ENCODE results near the gene SAMD3.
"Not testable (repeated sequence)": the region's sequence is repeated elsewhere in the genome, so short reads cannot be mapped to it uniquely, and the experiment has no call there.

The SAMD3 gene, protein sequence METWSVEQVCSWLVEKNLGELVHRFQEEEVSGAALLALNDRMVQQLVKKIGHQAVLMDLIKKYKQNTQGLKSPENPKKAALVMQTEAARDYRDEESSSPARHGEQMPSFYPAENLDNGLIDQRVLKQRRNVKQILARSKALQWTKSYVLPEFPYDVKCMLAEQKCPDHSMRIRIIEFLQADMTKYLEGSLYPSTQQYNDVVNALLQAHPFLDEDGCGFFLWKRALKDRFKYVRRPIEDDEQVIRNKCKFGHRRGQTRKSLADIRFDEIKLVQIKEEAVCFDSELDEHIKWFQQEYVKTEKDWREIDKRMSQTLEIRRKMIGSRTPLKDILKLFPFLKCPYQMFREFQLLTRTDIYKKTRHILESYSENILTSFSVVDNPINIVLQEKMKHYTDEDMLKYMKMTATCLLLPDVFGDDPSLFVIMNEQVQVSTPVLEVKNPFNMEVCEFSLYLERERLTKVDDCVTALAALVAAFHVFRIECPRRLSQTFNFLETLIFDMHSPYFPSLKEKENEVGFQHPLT

DNA sequence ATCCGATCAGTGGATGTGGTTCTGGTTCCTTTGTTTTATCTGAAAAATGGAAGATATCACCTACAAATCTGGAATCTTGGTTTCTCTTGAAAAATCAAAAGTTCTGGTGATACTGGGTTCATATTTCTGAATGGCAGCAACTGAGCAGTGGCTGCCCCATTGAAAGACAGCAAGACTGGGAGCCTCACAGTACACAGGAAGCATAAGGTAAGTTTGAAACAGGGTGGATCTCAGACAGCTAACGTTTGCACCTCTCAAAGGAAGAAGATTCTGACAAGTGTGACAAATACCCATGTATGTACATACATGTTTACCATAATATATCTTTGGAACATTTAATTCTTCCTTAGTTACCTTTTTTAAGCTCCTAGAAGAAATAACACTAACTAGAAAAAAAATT lies at the start of gene SAMD3:
Gene SAMD3, minus strand, starts transcription at position 177 of the 400 bp plus-strand sequence. CDS start 7,678 bp downstream, outside the sequence.
- no peak for DNase-seq (ENCODE audit: low read depth)

- no peak for DNase-seq (ENCODE audit: low read depth)
These were observed 47.4 kb upstream of the SAMD3 start for GRCh38 chr6:130269969-130270635.

DNA sequence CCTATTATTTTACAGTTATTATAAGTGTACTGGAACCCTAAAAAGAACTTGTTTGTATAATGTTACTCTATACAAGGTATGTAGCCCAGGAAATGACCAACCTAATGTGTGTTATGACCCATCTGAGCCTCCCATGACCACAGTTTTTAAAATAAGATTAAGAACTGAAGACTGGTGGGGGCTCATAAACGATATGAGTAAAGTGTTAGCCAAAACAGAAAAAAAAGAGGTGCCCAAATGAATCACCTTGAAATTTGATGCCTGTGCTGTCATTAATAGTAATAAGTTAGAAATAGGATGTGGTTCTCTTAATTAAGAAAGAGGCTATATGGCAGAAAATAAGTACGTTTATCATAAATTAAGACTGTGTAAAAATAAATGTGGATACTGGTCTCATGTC lies 42.8 kb upstream of the SAMD3 start:
- DNase-seq (ENCODE audit: low read depth) = not testable (repeated sequence)

DNA sequence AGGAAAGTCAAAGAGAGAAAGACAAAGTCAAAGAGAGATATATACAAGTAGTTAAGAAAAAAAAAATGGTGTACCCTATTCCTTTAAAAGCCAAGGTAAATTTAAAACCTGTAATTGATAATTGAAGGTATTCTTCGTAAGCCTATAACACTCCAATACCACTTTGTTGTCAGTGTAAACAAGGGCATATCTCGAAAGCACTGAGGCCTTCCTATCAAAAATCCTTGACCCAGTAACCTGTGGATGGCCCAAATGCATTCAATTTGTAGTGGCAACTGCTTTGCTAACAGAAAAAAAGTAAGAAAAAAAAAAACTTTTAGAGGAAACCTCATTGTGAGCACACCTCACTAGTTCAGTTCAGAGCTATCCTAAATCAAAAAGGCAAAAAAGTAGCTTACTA lies 39.3 kb upstream of the SAMD3 start:
- DNase-seq (ENCODE audit: low read depth) = no peak

GRCh38 chr6:130261558-130261957 lies 38.8 kb upstream of the SAMD3 start:
- DNase-seq (ENCODE audit: low read depth) = not testable (repeated sequence)

- DNase-seq (ENCODE audit: low read depth) = not testable (repeated sequence)
These were observed 38.0 kb upstream of the SAMD3 start for GRCh38 chr6:130260614-130261241.

DNA sequence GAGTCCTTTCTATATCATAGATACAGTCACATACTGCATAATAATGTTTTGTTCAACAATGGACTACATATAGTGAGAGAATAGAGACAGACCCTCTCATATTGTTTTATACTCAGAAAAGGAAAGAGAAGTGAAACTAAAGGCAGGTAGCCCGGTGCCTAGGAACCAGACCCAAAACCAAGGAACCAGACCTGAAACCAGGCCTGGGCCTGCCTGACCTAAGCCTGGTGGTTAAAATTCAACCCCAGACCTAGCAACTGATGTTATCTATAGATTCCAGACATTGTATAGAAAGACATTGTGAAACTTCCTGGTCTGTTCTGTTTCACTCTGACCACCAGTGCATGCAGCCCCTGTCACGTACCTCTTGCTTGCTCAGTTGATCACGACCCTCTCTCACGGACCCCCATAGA lies 37.3 kb upstream of the SAMD3 start:
- not testable (repeated sequence) for DNase-seq (ENCODE audit: low read depth)

DNA sequence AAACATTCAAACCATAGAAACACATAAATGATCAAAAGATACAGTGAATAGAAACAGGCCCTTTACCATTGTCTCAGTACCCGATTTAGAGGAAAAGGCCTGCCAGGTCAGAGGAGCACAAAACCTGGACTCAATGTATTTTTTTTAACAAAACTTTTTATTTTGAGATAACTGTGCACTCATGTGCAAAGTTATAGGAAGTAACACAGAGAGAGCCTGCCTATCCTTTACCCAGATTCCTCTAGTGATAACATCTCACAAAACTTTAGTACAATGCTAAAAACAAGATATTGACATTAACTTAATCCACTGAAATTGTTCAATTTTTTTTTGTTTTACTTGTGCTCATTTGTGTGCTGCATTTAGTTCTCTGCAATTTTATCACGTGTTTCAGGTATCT lies 36.8 kb upstream of the SAMD3 start:
- no peak for DNase-seq (ENCODE audit: low read depth)

- DNase-seq (ENCODE audit: low read depth) = no peak
These were observed 36.4 kb upstream of the SAMD3 start for GRCh38 chr6:130259140-130259539.

DNA sequence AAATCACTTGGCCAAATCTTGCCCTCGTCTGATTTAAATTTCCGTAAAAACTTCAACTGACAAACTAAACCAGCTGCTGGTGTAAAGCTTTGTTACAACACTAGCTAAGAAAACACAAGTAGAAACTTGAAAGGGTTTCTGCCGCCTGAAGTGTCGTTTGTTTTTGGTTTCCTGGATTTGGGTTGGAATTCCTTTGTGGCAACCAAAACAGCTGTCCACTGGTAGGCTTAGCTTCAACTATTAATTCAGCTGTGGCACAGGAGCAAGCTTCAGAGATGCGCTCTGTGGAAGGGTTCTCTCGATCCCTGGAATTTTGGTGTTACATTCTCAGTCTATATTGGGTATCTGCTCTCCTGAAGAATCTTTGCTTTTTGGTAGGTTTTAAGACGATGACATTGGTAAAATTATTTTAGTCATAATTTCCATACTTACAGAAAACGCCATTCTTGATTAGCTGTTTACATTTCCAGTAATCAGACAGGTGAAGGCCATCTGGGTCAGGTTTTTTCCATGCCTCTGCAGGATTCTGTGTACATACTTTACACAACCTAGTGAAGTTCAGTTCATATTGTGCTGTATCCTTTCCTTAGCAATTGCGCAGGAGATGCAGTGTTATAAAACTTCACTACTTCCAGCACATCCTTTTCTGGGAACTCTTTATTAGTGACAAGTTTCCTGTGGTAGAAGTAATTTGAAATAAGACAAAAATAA lies 29.9 kb upstream of the SAMD3 start:
- no peak for DNase-seq (ENCODE audit: low read depth)

- DNase-seq (ENCODE audit: low read depth) = no peak
These were observed 22.5 kb upstream of the SAMD3 start for GRCh38 chr6:130245267-130245666.

DNA sequence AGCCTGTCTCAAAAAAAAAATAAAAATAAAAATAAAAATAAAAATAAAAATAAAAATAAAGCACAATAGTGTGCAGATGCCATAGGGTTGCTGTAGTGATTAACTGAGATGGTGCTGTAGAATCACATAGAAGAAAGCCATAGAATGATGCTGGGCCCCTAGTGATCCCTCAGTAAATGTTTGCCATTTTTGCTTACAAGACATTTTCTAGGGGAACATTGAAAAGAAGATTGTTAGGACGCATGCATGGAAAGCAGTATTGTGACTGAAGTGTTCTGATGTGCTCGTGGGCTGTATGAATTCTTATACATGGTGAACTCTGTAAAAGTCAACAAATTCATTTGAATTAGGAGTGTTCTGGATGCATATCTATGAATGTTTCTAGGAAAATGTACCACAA lies 22.0 kb upstream of the SAMD3 start:
- no peak for DNase-seq (ENCODE audit: low read depth)

GRCh38 chr6:130240232-130240631 lies 17.5 kb upstream of the SAMD3 start:
- no peak for DNase-seq (ENCODE audit: low read depth)

GRCh38 chr6:130239755-130240154 lies 17.0 kb upstream of the SAMD3 start:
- DNase-seq (ENCODE audit: low read depth) = no peak

- no peak for DNase-seq (ENCODE audit: low read depth)
These were observed 10.6 kb upstream of the SAMD3 start for GRCh38 chr6:130233330-130233729.

DNA sequence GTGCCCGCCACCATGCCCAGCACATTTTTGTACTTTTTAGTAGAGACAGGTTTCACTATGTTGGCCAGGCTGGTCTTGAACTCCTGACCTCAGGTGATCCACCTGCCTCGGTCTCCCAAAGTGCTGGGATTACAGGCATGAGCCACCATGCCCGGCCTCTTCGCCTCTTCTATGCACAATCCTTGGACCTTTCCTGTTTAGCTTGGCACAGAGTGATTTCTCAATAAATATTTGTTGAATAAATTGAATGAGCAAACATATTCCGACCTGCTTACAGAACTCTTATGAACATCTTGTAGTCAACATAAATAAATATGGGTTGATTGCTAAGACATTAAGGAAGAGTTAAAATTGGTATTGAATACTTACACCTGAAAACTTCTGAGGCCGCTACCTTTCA lies 7.8 kb upstream of the SAMD3 start:
- not testable (repeated sequence) for DNase-seq (ENCODE audit: low read depth)

DNA sequence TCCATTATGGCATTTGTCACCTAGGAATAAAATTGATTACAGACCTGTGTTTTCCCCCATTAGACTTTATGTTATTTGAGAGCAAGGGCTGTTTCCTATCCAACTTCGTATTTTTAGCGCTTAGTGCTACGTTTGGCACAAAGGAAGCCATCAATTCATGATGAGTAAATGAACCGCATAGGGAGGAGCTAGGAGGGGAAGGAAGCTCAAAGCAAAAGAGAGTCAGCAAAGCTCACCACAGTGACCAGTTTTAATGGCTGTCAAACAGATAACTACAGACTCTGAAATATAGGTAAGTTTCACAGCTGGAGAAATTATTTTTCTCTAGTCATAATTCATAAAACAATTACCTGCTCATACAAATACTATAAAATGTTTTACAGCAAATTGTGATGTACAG lies 6.9 kb upstream of the SAMD3 start:
- DNase-seq (ENCODE audit: low read depth) = no peak

DNA sequence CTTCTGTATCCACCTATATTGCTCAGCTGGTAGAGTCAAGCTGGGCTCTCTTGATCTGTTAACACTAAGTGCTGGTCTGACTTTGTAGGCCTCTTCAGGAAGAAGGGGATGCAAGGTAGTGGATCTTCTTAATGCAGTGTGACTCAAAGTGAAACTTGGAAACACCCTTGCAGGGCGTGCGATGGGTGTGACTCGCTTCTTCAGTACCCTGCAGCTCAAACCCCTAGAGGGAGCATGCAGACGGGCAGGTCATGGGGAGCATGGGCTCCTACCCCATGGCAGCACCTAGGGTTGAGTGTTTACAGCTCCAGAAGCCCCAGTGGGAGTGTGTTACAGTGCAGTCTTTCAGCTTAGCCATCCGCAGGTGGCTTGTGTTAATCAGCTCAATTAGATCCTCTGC lies 757 bp upstream of the SAMD3 start:
- DNase-seq (ENCODE audit: low read depth) = peak; percentile 41

DNA sequence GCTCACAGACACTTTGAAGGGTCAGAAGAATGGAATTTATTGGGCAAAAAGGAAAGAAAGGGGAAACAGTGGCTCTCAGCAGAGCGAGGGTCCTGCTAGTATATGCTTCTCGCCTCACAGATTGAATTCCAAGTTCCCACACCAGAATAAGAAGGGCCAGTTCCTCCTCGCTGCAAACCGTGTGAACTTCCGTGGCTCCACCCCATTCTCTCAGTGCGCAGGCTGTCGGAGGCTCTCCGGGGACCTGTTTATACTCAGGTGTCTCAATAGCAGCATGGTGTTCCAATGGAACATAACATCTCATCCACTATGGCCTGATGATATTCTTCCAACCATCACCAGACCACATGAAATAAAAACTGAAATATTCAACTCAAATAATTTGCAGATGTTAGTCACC lies 4.6 kb downstream of the SAMD3 start:
- no peak for DNase-seq (ENCODE audit: low read depth)

- no peak for DNase-seq (ENCODE audit: low read depth)
These were observed 6.1 kb downstream of the SAMD3 start for GRCh38 chr6:130216620-130217019.

DNA sequence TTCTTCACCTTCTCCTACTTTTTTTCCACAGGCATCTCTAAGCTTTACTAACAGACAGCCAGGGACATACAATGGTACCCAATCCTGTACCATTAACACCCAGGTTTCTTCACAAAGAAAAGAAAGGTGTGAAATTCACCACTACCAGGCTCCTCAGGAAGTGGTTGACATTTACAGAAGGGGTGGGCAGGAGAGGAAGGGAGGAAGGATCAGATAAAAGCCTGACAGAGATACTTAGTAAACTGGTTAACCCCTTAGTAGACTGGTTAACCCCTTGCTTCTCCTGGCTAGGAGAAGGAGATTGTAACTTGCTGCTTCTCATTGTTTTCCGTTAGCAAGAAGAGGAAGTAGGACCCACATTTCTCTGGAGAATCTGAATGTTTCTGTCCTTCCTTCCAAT lies 7.2 kb downstream of the SAMD3 start:
- peak; percentile 4 for DNase-seq (ENCODE audit: low read depth)

- DNase-seq (ENCODE audit: low read depth) = no peak
These were observed 10.4 kb downstream of the SAMD3 start for GRCh38 chr6:130212215-130212874.

Data from activated T-helper 1 cell treated with Interleukin-2 at 50 U/mL for 16 hours (primary cell).